C1 segment of cervical spinal cord (tissue), 14 donors: ENCODE measurements around the gene NFIB.
A peak's percentile ranks its signal among the peaks of the same experiment; 100 is the strongest.

Experiments
- DNase-seq, 14 donors: peaks; one replicate each; lab custom pipeline; 2025; lab: John Stamatoyannopoulos, UW

The NFIB gene

DNA sequence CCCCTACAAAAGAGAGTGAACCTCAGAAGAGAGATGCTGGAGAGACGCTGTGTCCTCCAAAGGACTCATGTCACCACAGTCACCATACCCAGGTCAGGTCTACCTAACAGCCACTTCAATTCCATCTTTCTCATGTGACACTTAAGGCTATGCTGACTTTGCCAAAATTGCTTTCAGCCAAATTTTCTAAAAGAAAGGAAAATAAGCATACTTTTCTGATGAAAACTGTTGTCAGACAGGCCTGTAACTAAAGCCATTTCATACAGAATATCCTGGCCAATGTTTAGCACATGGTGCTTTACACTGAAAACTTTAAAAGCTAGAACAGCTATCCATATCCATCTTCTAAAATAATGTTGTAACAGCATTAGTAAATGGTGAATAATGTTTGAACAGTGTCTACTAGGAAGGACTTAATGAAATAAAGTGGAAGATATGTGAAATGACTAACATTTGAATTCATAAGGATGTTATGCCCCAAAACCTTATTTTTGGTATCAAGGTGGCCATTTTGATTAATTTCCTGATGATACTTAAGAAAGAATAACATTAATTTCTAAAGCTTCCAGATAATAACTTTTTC is 97.2 kb downstream of the NFIB start:
- DNase-seq: no peak

- no peak for DNase-seq
These were observed 98.3 kb downstream of the NFIB start for GRCh38 chr9:14215614-14216013.

GRCh38 chr9:14214693-14215092 is 99.2 kb downstream of the NFIB start:
- no peak for DNase-seq

- no peak for DNase-seq
These were observed 99.8 kb downstream of the NFIB start for GRCh38 chr9:14214065-14214684.

GRCh38 chr9:14213504-14213903 is 100.4 kb downstream of the NFIB start:
- DNase-seq: no peak

DNA sequence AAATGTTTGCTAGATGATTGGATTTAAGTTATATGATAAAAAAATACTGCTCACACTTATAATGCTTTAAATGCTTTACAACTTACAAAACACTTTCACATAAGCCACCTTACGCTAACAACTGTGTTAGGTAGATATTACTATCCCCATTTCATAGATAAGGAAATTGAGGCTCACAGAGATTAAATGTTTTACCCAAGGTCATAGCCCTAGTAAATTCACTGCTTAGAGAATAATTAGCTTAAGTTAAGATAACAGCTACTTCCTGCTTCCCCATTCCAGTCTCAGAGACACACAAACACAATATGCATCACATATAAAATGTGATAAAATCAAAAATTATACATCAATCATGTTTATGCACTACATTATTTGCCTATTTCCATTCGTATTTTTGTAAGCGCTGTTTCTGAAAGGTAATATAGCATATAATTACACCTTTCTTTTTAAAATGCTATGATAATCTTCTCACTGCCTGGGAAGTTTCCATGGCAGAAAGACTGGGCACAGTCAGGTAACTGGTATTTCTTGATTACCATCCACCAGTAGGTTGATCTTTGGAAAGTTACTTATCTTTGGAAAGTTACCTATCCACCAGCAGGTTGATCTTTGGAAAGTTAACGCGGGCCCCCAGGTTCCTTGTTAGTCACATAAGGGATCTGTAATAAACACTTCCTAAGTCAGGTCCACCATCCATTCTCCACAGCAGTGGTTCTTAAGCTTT is 101.1 kb downstream of the NFIB start:
- no peak for DNase-seq

DNA sequence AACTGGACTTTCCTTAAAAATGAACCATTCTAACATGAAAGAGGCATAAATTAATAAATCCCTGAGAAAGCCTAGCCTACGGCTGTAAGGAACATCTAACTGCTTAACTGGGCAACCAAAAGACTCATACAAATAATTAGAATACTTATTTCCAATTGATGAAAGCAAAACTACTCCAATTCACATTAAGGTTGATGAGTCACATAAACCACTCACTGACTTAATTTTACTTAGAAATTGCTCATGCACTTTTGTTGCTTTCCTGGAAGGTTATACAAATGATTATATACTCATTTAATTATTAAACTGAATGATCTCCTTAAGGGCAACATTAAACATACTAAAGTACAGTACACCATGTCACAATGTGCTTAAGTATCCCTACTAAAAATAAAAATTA is 101.9 kb downstream of the NFIB start:
- DNase-seq: no peak

- DNase-seq: no peak
These were observed 102.4 kb downstream of the NFIB start for GRCh38 chr9:14211564-14211963.

DNA sequence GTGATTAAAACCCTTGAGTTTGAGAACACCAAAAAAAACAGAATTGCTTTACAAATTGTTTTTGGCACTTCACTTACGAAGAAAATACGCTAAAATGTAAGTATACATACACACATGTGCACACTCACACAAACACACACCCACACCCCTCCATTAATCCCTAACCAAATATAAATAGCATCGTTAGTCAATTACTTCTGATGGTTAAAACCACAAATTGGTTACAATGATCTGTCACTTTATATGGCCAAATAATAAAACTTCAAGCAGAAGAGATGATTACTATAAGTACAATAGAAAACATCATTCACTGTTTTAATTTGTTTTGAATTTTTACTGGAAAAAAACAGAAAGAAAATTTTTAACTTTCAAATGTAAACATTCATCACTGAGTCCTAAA is 103.5 kb downstream of the NFIB start:
- no peak for DNase-seq

- peak in 1 of 14 donors; percentile 9 for DNase-seq
These were observed 104.3 kb downstream of the NFIB start for GRCh38 chr9:14209399-14210345.

GRCh38 chr9:14207352-14207995 is 106.5 kb downstream of the NFIB start:
- no peak for DNase-seq

GRCh38 chr9:14205463-14205862 is 108.5 kb downstream of the NFIB start:
- no peak for DNase-seq

- peak in 10 of 14 donors; percentile 9 to 80 (median 34) for DNase-seq
These were observed 110.4 kb downstream of the NFIB start for GRCh38 chr9:14203356-14204056.

DNA sequence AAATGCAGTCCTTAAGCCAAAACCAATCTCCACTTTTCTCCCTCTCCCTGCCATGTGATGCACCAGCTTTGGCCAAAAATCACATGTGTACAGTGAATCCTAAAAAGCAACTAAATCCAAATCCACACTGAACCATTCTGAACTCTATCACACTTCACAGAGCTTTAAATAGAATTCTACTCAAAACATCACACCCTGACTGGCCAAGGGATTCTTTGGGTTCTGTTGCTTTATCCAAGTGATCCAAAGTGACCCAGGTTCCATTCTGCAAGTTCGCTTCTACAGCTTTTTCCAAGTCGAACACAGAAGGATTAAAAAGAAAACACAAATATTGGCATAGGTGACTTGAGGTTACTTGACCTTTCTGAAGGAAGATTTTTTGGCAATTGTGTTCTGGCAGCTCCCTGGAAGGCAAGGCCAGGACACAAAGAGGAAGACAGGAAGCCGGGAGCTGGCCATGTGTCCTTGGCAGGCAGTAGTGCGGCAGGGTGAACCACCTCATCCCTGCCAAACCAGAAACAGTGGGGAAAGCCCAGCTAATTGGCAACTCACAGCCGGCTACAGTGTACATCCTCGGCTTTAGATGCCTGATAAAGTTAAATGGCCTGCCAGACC is 115.0 kb downstream of the NFIB start:
- DNase-seq: peak in 10 of 14 donors; percentile 17 to 97 (median 50)

DNA sequence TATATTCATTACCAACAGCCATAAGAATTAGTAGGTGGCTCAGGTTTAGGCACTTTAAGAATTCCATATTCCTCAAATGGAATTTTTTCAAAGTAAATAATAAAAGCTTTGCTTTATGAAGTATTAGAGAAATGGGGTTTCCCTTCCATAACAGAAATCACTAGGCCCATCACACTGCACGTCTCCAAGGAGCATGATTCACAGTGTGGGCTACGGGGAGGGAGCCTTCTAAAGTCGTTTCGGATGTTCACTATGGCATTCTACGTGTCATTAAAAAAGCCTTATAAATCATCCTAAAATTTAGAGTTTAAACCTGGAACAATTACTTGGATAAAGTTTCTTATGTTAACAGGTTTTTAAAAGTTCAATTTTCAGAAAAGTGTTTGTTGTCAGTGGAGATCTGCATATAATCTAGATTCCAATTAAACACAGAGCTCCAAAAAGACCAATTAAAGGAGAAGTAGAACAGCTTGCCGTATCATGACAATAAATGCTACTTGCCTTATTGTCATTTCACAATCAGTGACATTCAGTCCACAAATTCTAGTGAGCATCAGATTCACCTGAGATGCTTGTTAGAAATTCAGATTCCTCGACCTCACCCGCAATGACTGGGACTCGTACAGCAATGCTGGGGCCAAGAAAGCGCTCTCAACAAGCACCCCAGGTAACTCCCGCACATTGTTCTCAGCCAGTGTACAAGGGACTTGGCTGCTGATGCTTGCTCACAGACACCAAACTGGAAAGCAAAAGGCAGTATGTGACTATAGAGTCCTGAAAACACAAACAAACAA is 115.7 kb downstream of the NFIB start:
- DNase-seq: peak in 2 of 14 donors; percentile 37 to 38

GRCh38 chr9:14197325-14197858 is 116.5 kb downstream of the NFIB start:
- no peak for DNase-seq

DNA sequence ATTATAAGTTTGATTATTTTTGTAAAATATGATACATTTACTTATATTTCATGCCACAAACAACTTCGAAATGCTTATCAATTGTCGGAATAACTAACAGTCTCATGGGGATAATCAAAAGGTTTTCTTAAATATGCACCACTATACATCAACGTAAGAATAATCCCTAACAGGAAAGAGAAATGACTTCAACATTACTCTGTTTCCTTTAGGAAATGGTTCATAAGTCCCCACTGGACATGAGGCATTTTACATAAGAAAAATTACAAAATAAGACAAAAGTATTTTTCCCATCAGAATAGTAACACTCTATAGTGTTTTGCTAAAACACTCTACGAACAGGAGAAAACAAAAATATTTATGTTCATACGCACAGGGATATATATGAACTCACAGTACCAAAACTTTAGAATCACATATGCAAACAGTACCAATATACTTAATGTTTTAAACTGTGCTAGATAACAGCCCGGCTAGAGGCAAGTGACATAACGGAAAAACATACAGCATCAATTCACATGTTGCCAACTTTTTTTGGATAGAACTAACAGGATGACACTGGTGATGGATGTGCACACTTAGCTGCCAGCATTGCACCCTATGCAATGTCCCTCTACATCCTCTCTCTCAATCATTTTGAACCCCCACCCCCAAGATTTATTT is 120.5 kb downstream of the NFIB start:
- DNase-seq: no peak

- no peak for DNase-seq
These were observed 121.4 kb downstream of the NFIB start for GRCh38 chr9:14192556-14192955.

- no peak for DNase-seq
These were observed 122.4 kb downstream of the NFIB start for GRCh38 chr9:14191512-14191911.
